HG02610 (cell line): ENCODE results near the gene DUSP2.
A peak's percentile ranks its signal among the peaks of the same experiment; 100 is the strongest.

Source experiments
- ATAC-seq: cut with Tn5 transposase; IDR thresholded peaks from one replicate; pipeline ENCODE4 v1.9.1; 2021; ENCODE audit warnings: mild to moderate bottlenecking, moderate library complexity; ENCODE audit not compliant: unreplicated experiment

Gene DUSP2

DNA sequence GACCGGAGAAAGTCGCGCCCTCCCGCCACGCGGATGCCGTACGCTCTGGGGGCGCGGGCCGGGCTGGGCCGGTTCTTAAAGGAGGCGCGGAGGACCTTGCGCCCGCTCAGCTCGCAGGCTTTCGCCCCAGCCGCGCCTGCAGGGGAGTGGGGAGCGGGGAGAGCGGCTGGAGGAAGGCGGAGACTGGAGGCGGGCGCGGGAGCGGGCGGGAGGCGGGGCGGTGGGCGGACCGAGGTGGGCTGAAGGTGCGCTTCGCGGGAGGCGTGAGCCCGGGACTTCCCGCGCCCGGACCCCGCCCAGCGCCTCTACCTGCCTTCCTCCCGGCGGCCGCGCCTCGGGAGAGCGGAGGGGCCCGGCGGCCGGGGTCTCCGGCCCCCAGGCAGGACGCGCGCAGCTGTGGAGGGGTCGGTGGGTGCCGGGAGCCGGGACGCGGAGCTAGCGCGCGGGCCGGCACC, 28.8 kb downstream of the DUSP2 start, which contains the start of gene ADRA2B:
ADRA2B (minus strand) TSS at position 148 of the 455 bp plus-strand sequence. CDS start 422 bp downstream, outside the sequence.
- peak; percentile 35 for ATAC-seq

DNA sequence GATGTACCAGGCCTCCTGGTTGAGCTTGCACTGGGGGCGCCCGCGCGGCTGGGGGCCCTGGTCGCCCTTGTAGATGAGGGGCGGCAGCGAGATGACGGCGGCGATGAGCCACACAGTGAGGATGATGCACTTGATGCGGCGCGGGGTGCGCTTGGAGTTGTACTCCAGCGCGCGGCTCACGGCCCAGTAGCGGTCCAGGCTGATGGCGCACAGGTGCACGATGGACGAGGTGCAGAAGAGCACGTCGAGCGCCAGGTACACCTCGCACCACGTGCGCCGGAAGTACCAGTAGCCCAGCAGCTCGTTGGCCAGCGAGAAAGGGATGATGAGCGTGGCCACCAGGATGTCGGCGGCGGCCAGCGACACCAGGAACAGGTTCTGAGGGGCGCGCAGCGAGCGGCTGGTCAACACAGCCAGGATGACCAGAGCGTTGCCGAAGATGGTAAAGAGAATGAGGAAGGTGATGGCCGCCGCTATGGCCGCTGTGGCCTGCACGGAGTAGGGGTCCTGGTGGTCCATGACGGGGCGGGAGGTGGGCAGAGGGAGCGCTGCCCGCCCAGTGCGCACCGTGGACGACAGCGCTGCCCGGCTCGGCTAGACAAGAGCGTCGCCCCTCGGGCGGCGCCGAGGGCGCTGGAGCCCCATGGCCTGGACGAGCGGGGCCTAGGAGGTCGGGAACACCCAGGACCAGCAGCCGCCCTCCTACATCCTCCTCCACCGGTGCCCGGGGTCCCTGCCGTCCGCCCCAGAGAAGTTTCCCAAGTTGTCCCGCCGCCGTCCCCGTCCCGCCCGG, 29.4 kb downstream of the DUSP2 start:
- no peak for ATAC-seq

DNA sequence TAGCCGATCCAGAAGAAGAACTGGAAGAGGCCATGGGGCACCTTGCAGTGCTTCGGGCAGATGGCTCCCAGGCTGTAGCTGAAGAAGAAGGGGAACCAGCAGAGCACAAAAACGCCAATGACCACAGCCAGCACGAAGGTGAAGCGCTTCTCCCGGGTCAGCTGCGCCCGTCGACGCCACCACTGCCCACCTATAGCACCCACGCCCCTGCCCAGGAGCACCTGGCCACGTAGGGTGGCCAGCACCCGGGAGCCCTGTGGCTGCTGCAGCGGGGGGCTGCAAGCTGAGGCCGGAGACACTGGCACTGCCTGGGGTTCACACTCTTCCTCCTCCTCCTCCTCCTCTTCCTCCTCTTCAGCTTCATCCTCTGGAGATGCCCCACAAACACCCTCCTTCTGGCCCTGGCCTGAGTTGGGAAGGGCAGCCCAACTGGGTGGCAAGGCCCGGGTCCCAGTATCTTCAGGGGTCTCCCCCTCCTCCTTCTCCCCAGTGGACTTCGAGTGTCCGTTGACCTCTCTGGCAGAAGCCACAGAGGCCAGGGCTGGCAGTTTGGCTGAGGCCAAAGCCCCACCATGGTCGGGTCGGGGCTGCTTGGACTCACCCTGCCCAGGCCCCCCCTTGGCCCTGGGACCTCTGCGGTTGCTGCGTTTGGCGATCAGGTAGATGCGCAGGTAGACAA, 30.2 kb downstream of the DUSP2 start:
- ATAC-seq, result no peak

DNA sequence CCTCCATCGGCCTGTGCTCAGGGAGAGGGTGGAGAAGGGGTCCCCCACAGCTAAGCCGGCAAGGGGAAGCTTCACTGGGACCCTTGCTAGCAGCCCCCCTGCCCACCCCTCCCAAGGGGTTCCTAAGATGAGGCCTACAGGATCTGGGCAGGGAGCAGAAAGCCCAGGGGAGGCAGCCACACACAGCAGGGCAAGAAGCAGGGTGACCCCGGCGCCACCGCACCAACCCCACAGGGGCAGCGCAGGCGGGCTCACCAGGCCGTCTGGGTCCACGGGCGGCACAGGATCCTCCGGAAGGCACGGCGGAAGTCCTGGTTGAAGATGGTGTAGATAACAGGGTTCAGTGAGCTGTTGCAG, 30.7 kb downstream of the DUSP2 start:
- no peak for ATAC-seq

DNA sequence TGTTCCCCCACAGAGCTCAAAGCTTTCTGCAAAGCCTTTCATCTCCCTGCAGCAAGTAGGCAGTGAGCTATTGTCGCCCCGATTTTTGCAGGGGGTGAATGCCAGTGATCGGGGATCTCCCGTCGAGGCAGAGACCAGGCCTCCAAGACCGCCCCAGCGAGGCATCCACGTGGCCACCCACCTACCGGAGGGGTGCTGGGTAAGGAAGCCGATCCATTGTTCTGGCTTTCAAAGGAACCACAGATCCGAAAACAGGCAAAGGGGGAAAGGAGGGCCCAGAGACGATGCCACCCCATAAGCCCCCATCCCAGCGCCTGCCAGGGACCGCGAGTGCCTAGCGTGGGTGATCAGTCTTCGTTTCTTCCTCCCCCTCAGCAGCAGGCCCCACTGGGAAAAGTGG, 31.3 kb downstream of the DUSP2 start:
- no peak for ATAC-seq

DNA sequence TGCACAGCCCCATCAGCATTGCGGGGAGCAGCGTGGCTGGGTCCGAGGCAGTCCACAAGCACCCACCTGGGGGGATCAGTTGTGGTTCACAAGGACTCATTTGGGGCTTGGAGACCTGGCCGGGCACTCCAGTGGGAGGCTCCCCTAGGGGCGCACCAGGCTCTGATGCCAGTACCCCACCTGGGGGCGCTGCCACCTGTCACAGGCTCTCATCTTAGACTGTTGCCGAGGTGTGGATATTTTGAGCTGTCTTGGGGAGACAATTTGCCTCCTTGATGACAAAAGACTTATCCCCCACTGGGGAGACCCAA, 31.9 kb downstream of the DUSP2 start:
- ATAC-seq, result no peak

DNA sequence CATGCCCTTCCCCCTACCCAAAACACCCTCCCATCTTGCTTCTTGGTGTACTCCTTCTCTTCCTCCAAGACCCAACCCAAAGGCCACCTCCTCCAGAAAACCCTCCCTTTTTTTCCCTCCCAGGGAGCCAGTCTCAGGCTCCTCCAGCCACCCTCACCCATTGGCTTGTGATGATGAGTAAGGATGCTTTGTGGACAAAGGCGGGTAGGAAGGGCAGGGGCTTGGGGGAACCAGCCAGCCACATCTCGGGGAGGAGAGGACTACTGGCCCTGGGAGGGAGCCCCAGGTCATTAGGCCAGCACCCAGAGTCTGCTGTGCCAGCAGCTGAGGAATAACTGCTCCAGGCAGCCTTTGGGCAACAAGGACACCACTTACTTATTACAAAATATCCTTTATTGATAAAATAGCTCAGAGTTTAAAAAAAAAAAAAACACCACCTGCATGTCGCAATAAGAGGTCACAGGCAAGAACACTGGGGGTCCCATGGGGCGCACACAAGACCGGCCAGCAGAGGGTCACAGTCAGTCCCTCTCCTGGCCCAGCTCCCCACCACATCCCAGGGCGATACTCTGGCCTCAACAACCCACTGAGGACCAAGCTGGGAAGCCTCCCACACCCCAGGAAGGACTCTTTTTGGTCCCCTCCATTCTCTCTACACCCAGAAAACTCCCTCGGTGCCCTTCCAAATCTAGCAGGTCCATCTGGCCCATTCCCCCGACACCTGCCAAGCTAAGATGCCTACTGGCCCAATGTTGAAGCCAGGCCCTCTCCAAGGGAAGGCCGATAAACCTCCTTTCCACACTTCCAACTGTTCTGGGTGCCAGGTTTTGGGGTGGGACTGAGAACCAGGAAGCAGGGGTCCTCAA, 32.5 kb downstream of the DUSP2 start:
- ATAC-seq, result no peak

DNA sequence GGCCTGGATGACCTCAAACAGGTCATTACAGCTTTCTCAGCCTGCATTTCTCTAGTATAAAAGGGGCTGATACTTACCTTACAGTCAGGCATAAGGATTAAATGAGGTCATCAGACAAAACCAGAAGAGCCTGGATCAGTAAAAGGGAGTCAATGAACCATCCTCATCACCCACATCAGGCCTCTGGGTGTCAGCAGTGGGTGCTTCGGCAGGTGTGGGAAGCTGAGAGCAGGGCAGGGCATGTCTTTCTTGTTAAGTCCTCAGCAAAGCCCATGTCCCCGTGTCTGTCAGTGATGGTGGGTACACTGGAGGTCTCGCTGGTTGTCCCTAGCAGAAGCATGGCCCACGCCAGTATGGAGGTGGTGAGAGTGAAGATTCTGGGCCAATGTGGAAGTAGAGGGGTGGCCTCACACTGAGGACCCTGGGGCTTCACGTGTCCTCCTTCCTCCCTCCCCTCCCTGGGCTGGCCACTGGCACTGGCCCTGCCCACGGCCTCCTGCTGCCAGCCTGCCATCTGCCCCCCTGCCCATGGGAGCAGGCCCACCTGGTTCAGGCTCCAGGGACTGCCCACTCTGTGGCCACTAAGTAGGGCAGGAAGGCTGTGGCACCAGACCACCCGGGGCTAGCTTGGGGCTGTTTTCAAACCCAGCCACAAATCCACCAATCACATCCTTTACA, 33.3 kb downstream of the DUSP2 start:
- no peak for ATAC-seq

DNA sequence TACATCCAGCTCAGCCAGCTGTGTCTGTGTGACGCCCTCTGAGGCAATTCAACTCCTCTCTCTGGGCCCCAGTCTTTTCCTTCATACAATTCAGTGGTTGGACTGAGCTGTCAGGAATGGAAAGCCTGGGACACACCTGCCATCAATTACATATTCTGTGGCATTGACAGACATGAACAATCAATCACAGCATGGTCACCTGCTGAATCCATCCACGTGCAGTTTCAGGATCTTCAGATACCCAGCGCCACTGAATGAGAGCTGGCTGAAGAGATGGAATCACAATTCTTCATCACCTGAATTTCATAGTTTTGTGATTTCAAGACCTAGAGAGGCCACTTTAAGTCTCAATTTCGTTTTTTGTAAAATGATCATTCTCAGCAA, 34.0 kb downstream of the DUSP2 start:
- ATAC-seq, result no peak

DNA sequence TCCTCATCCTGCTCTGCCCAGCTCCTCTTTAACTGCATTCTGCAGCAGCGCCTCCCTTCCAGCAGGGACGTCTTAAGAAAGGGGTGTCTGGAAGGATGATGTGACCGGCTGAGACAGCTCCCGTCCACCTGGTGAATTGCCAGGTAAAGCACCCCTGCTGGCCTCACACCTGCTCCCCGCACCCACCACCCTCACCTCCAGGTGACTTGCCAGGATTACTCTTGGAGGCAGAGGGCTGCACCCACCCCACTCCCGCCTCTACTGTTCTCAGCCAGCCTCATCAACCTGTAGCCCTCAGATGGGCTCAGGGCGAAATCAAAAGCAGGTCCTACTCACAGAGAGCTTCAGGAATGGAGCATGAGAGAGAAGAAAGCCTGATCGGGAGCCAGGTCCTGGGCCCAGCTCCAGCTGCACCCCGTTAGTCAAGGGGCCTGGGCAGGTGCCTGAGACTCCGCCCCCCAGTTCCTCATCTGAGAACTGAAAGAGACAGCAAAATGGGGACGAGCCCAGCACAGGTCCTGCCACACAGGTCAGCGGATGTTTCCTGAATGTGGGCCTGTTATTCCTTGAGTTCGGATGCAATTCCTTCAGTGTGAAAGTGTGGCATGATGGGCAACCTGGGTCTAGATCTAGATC, 34.5 kb downstream of the DUSP2 start:
- ATAC-seq, result no peak

DNA sequence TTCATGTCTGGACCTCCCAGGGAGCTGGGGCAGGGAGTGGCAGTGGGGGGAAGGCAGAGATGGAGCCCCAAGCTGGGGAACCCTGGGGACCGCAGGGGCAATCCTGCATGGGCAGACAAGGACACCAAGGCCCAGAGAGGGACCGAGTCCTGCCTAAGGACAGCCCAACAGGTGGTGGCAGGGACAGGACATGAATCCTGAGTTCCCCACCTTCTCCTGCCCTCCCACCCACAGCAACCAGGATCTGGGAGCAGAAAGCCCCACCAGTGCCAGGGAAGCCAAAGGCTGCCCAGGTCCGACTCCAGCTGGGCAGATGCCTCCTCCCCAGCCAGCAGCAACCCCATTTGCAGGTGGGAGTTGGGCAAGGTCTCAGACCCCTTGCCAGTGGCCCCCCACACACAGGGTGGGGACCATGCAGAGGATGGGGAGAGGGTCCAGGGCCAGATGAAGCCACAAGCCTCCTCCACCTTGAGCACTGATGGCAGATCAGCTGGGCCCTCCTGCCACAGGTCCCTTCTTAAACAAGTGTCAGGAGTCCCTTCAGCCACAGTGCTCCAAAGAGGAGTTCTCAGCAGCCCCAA, 35.2 kb downstream of the DUSP2 start:
- ATAC-seq, result no peak

DNA sequence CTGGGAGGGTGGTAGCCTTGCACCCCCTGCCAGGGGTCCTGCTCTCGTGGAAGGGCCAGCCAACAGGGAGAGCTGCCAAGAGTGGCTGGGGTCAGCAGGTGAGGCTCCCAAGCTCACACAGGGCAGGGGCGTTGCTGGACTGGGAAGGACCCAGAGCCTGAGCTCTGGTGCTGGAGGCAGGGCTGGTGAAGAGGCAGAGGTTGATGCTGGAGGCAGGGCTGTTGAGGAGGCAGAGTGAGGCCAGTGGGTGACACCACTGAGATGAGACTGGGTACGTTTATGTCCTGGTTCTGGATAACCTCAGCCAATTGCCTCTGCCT, 35.9 kb downstream of the DUSP2 start:
- ATAC-seq, result no peak

DNA sequence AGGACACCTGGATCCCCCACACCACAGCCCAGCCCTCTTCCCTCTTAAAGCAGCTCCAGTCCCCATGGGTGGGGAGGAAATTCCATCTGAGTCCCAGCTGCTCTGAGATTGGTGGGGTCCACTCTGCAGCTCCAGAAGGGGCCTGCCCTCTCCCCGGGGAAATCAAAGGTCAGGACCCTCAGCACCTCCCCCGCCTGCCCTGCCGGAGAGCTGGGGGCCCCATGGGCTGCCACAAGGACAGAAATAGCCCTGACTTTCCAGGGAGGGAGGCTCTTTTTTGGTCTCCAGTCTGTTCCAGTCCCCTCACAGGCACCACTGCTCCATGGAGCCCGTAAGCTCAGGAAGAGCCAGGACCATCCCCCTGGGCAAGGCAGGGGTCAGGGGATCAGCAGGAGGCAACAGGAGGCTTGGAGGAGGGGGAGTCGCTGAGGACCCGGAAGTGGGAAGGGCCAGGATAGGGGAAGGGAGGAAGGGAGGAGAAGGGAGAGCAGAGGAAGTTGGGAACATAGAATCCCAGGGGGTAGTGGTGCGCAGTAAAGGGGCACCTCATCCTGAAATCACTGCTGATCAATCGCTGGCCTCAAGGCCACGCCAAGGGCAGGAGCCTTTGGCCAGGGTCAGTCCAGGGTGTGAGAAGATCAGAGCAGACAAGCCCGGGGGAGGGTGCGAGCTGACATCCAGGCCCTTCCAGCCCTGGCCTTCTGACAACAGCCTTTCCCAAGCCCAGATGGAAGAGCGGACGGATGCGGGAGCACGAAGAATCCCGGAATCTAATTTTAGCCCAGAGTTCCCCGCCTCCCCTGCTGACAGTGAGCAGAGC, 36.5 kb downstream of the DUSP2 start:
- no peak for ATAC-seq

DNA sequence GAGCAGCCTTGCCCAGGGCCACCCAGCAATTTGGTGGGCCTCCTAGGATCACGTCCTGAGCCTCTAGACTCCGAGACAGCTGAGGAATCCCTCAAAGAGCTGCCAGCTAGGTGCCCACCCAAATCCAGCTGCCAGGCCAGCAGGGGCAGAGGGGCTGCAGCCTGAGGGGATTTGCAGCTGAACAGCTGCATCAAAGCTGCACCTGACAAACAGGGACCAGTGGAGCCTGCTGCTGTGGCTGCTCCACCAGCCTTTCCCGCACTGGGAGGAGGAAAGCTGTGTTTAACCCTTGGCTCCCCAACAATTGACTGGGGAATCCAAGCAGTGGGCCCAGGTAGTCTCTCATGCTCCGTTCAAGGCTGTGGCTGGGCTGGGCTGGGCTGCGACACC, 37.1 kb downstream of the DUSP2 start:
- ATAC-seq, result no peak

DNA sequence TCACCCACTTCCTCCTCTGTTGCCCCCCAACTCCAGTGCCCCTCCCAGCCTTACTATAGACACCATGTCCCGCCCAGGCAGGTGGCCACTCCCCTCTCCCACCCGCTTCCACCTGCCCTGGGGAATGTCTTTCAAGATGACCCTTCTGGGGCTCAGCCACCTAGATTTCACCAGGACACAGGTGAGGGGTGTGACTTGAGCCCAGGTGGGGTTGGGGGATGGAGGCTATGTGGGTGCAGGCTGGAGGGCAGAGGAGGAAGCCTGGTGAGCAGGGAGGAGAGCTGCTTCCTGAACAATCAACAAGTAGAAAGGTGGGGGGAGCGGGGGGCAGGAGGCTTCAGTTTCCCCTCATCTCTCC, 37.6 kb downstream of the DUSP2 start:
- ATAC-seq, result no peak

DNA sequence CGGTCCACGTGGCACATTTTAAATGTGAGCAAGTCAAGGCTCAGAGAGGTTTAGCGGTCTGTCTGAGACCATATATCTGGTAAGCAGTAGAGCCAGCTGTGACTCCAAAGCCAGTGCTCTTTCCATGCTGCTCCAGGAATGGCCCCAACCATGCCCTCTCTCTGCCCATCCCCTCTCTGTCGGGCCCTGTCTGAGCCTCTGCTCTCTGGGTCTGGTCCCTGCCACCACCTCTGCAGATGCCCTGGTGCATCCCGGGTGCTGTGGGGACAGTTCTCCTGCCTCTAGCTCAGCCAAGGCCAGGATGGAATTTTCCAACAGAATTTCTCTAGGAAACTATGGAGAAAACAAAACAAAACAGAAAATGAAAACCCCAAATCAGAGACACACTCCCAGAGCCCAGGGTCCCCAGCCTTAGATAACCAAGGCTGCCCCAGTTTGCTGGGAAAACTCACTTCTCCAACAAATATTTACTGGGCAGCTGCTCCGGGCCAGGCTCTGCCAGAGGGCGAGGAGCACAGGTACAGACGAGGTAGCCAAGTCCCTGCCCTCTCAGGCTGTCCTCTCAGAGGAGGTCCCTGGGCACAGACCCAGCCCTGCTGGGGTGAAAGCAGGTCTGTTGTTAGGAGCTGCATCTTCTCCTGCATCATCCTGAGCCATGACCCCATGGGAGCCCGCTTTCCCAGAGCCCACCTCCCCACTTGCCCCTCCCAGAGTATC, 38.1 kb downstream of the DUSP2 start:
- ATAC-seq, result no peak

DNA sequence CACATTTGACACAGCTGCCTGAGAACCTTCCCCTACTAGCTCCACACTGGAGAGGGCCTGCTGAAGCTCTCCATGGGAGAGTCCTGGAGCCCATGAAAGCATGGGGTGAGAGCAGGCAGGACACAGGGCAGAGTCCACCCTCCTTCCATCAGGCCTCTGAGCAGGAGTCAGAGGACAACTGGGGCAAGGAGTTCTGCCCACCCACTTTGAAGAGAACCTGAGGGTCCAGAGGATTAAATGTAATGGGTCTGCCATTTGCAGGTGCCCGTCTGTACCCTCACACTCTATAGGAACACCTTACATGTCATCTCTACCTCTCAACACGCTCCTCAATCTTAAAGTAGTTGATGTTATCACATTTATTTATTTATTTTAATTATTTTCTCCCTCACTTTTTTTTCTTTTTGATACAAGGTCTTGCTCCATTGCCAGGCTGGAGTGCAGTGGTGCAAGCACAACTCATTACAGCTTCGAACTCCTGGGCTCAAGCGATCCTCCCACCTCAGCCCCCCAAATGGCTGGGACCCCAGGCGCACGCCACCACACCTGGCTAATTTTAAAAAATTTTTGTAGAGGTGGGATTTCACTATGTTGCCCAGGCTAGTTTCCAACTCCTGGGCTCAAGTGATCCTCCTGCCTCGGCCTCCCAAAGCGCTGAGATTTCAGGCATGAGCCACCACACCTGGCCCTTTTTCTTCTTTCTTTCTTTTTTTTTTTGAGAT, 39.1 kb downstream of the DUSP2 start:
- ATAC-seq, result no peak

DNA sequence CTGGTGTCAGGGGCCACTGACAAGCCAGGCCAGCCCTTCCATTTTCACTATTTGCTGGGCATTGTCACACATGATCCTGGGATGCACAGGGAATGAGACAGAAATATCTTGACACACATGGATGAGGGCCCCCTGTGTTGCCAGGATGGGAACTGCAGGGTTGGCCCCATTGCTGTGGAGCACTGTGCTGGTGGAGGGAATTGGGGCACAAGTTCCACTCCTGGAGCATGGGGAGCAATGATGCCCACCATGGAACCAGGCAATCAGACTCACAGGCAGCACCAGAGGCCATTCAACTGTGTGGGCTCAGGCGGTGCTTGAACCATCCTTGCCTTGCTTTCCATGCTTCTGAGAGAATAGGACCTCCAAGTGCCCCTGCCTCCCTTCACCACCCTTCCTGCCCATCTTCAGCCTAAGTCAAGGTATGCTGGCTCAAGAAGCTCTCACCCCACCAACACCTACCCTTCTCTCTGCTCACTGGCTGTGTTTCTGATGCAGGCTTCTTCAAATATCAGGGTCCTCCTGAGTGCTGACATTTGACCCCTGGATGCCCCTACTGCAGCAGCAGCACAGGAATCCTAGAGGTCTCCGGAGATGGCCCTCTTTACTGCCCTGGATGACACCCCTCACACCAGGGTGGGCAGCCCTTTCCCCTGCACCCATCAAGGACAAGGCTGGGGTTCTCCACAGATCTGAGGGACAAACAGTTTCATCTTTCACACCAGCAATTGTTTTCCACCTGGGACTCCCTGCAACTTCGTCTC, 39.9 kb downstream of the DUSP2 start:
- no peak for ATAC-seq
